Measurements from ENCODE around the gene ZP3.

DNA sequence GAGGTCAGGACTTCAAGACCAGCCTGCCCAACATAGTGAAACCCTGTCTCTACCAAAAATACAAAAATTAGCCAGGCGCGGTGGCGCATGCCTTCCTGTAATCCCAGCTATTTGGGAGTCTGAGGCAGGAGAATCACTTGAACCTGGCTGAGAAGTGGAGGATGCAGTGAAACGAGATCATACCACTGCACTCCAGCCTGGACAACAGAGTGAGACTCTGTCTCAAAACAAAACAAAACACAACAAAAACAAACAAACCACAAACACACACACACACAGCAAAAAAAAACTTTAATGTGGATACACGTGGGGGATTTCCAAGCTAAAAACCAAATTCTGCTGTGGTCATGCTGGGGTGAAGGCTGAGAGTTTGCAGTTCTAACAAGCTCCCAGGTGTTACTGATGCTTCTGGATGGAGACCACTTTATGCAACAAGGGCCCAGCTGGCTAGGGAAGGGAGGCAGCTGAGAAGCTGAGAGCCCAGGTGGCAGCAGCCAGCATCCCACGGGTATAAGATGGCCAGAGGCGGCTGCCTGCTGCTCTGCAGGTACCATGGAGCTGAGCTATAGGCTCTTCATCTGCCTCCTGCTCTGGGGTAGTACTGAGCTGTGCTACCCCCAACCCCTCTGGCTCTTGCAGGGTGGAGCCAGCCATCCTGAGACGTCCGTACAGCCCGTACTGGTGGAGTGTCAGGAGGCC lies at the start of gene ZP3:
- TF ChIP-seq, protein P1, sequence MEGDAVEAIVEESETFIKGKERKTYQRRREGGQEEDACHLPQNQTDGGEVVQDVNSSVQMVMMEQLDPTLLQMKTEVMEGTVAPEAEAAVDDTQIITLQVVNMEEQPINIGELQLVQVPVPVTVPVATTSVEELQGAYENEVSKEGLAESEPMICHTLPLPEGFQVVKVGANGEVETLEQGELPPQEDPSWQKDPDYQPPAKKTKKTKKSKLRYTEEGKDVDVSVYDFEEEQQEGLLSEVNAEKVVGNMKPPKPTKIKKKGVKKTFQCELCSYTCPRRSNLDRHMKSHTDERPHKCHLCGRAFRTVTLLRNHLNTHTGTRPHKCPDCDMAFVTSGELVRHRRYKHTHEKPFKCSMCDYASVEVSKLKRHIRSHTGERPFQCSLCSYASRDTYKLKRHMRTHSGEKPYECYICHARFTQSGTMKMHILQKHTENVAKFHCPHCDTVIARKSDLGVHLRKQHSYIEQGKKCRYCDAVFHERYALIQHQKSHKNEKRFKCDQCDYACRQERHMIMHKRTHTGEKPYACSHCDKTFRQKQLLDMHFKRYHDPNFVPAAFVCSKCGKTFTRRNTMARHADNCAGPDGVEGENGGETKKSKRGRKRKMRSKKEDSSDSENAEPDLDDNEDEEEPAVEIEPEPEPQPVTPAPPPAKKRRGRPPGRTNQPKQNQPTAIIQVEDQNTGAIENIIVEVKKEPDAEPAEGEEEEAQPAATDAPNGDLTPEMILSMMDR (IDR thresholded peaks at IDR 0.05) = no peak
- TF ChIP-seq POLR2AphosphoS5 (IDR thresholded peaks at IDR 0.05; ENCODE audit: insufficient read depth in 1 of 2, low read depth in 1 of 2) = no peak
